ENCODE data around the gene CFDP1.
A peak's percentile ranks its signal among the peaks of the same experiment; 100 is the strongest.

The CFDP1 gene

GRCh38 chr16:75432828-75433731 lies at the start of gene CFDP1:
Gene CFDP1 (minus strand): TSS chr16:75433503. CDS start chr16:75433352, 151 bp downstream.
- DNase-seq (ENCODE audit: low read depth) = peak; percentile 95
- TF ChIP-seq CTCF (IDR thresholded peaks at IDR 0.05; ENCODE audit: low read depth, low read length) = no peak
- TF ChIP-seq MYC (IDR thresholded peaks at IDR 0.05; ENCODE audit: low read depth, low read length) = peak; percentile 88
- TF ChIP-seq, protein P1, sequence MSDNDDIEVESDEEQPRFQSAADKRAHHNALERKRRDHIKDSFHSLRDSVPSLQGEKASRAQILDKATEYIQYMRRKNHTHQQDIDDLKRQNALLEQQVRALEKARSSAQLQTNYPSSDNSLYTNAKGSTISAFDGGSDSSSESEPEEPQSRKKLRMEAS (IDR thresholded peaks at IDR 0.05; ENCODE audit: low read depth, low read length) = peak; percentile 87
- peak; percentile 64 for TF ChIP-seq POLR2A (IDR thresholded peaks at IDR 0.05; ENCODE audit: extremely low read depth, insufficient read length)
- H3K4me3 ChIP-seq (ENCODE audit: low read depth, low read length) = peak within 1 kb of the TSS; percentile 66

- DNase-seq (ENCODE audit: low read depth) = no peak
- TF ChIP-seq, protein P1 (IDR thresholded peaks at IDR 0.05; ENCODE audit: low read depth, low read length) = no peak
- TF ChIP-seq MYC (IDR thresholded peaks at IDR 0.05; ENCODE audit: low read depth, low read length) (no peak), POLR2A (IDR thresholded peaks at IDR 0.05; ENCODE audit: extremely low read depth, insufficient read length) (no peak)
- no peak overlapping the region for H3K4me3 ChIP-seq (ENCODE audit: low read depth, low read length)
Observed at GRCh38 chr16:75482434-75483205, 49.3 kb upstream of the CFDP1 start.

DNA sequence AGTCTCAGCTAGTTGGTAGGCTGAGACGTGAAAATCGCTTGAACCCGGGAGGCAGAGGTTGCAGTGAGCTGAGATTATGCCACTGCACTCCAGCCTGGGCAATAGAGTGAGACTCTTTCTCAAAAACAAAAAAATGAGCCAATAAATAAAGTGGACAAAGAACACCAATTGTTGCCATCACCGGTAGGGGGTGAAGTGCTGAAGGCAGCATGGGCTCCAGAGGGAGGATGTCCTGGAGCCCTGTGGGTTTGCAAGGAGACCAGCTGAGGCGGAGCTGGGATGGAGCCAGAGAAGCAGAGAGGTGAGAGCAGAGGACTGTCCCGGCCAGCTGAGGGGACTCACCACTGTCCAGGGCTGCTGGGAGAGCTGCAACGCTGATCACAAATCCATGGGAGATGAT lies 48.2 kb upstream of the CFDP1 start:
- H3K4me3 ChIP-seq (ENCODE audit: low read depth, low read length) = no peak overlapping the region
- no peak for DNase-seq (ENCODE audit: low read depth)
- TF ChIP-seq MYC (IDR thresholded peaks at IDR 0.05; ENCODE audit: low read depth, low read length) = no peak
- TF ChIP-seq POLR2A (IDR thresholded peaks at IDR 0.05; ENCODE audit: extremely low read depth, insufficient read length) = no peak
- TF ChIP-seq CTCF (IDR thresholded peaks at IDR 0.05; ENCODE audit: low read depth, low read length) = no peak
- TF ChIP-seq, protein P1 (IDR thresholded peaks at IDR 0.05; ENCODE audit: low read depth, low read length) = no peak

DNA sequence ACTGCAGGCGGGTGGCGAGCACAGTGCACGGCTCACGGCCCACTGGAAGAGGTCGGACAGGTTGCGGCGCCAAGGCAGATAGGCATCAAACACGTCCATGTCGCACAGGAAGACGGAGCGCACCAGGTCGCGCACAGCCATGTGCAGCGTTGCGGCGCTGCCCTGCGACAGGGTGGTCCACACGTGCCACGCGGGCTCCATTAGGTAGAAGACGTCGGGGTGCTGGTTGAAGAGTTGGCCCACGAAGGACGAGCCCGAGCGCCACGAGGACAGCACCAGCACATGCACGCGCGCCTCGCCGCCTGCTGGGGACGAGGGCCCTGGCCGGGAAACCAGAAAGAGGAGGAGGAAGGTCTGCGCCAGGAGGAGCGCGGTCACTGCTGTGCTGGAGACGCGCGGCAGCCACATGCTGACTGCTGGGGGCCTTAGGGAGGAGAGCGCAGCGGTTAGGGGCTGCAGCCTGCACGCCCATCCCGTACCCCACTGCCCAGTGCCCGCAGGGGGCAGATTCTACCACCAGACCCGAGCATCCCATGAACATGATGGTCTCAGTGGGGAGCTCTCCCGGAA lies 46.2 kb upstream of the CFDP1 start:
- no peak overlapping the region for H3K4me3 ChIP-seq (ENCODE audit: low read depth, low read length)
- DNase-seq (ENCODE audit: low read depth) = no peak
- TF ChIP-seq CTCF (IDR thresholded peaks at IDR 0.05; ENCODE audit: low read depth, low read length) (no peak), POLR2A (IDR thresholded peaks at IDR 0.05; ENCODE audit: extremely low read depth, insufficient read length) (no peak), MYC (IDR thresholded peaks at IDR 0.05; ENCODE audit: low read depth, low read length) (no peak)
- TF ChIP-seq, protein P1 (IDR thresholded peaks at IDR 0.05; ENCODE audit: low read depth, low read length) = no peak

- no peak overlapping the region for H3K4me3 ChIP-seq (ENCODE audit: low read depth, low read length)
- DNase-seq (ENCODE audit: low read depth) = no peak
- no peak for TF ChIP-seq MYC (IDR thresholded peaks at IDR 0.05; ENCODE audit: low read depth, low read length)
- TF ChIP-seq POLR2A (IDR thresholded peaks at IDR 0.05; ENCODE audit: extremely low read depth, insufficient read length) = no peak
- no peak for TF ChIP-seq CTCF (IDR thresholded peaks at IDR 0.05; ENCODE audit: low read depth, low read length)
- TF ChIP-seq, protein P1 (IDR thresholded peaks at IDR 0.05; ENCODE audit: low read depth, low read length) = no peak
Observed at GRCh38 chr16:75478480-75479345, 45.4 kb upstream of the CFDP1 start.
